Adrenal gland (tissue), 12 donors: ENCODE measurements around the gene SPG11. TPM values are rescaled to one million over a fixed set of nuclear protein-coding genes. Genes with fewer than 3 reads are reported as not detected.
A peak's percentile ranks its signal among the peaks of the same experiment; 100 is the strongest.
"Not testable (repeated sequence)": the region's sequence is repeated elsewhere in the genome, so short reads cannot be mapped to it uniquely, and the experiment has no call there.

Experiments
- DNase-seq, 7 donors: peaks; one replicate each; pipeline ENCODE4 v3.0.0-alpha.2; 2019 to 2020
- H3K27ac ChIP-seq, 5 donors: fragments of 200-600 bp; sonication (generic) in 4 of 5; 1 replicate in 3 of 5; 2 replicates in 2 of 5; pipeline versions ENCODE4 v1.5.1 to v1.8.0; 2016 to 2020; ENCODE audit warnings: mild to moderate bottlenecking in 1 of 5
- H3K27me3 ChIP-seq: fragments of 200-600 bp; 2 replicates; pipeline ENCODE4 v1.8.0; 2021
- H3K36me3 ChIP-seq, 2 donors: fragments of 200-600 bp; replicated peaks in 1 of 2; 1 replicate in 1 of 2; 2 replicates in 1 of 2; pipeline versions ENCODE4 v1.5.1 to v1.8.0; 2018 to 2022
- H3K4me1 ChIP-seq, 2 donors: fragments of 200-600 bp; replicated peaks in 1 of 2; 1 replicate in 1 of 2; 2 replicates in 1 of 2; pipeline versions ENCODE4 v1.5.1 to v1.8.0; 2018 to 2021
- H3K4me3 ChIP-seq, 4 donors: fragments of 200-600 bp; sonication (generic) in 3 of 4; one replicate each; pipeline ENCODE4 v1.5.1; 2016 to 2018
- H3K9me3 ChIP-seq, 3 donors: fragments of 200-600 bp; sonication (generic) in 1 of 3; replicated peaks in 1 of 3; 1 replicate in 2 of 3; 2 replicates in 1 of 3; pipeline versions ENCODE4 v1.5.1 to v1.8.0; 2016 to 2021
- CTCF ChIP-seq, 6 experiments: fragments of 450-650 bp in 4 of 6; fragments of 200-600 bp in 2 of 6; sonication (generic) in 1 of 6; IDR thresholded peaks; 1 replicate in 5 of 6; 2 replicates in 1 of 6; pipeline versions ENCODE4 v1.5.1 to v1.8.0; 2016 to 2021; ENCODE audit warnings: antibody characterized with exemption in 6 of 6, mild to moderate bottlenecking in 2 of 6, moderate library complexity in 1 of 6
- POLR2A ChIP-seq, 2 donors: fragments of 450-650 bp; IDR thresholded peaks; one replicate each; pipeline ENCODE4 v1.6.1; 2017; ENCODE audit warnings: antibody characterized with exemption in 2 of 2, mild to moderate bottlenecking in 2 of 2, moderate library complexity in 1 of 2
- WGBS, 4 donors: extraction: QIAGEN DNeasy Blood & Tissue Kit in 2 of 4; methylation state at CpG; one replicate each; pipeline versions ENCODE4 v1.1.5 to v1.1.7; 2013 to 2017; 5-methylcytosine and 5-hydroxymethylcytosine counted together
- intact Hi-C, 2 donors: fragments of 100-400 bp; cut with DNase I; formaldehyde crosslinking; loops; one replicate each; pipeline versions ENCODE4 v1.14.1 to v1.15.0; 2022 to 2023
- polyA plus RNA-seq, 3 donors: library from polyadenylated mRNA; stranded (reverse); fragments of 200-250 nt in 2 of 3; fragments of 350-450 nt in 1 of 3; fragmentation: Illumina TruSeq in 1 of 3; extraction: RNeasy Lipid Tissue Mini Kit (QIAGEN cat#74804) in 1 of 3; gene quantifications; one replicate each; pipeline ENCODE4 v1.2.3, GENCODE V29; 2013 to 2014
- total RNA-seq, 9 donors: library from RNA; depleted of rRNA in 4 of 9; stranded (reverse); fragments of >200 nt in 4 of 9; fragments of 120-200 nt in 1 of 9; fragmentation: NEBNext Ultra II Directional in 1 of 9; extraction: Animal tissue kit (Norgen Biotek cat#: 25700) in 1 of 9; gene quantifications; one replicate each; pipeline versions ENCODE4 v1.1.0 to v1.2.4, GENCODE V29; 2013 to 2023
- donor health status: healthy with polysubstance abuse.
- donor health status: Bipolar disorder and iron deficiency.
- donor health status: DM: yes; HTN: yes; CAD: no.
- donor health status: DM: no; HTN: no; CAD: no.
- donor health status: DM: no; HTN: no; CAD: no.
- donor health status: DM: yes; HTN: yes; CAD: no.

Gene SPG11
- total and polyA plus RNA-seq, 12 donors, result 43.0 to 122 (median 74.0) TPM

- no peaks in the 10 kb centered on the region for H3K36me3 ChIP-seq
- H3K9me3 ChIP-seq, result no peaks in the 10 kb centered on the region
- intact Hi-C loops, result no loop called here
- H3K27ac ChIP-seq, result no peak overlapping the region
- TF ChIP-seq POLR2A (IDR thresholded peaks at IDR 0.05) (no peak), CTCF (IDR thresholded peaks at IDR 0.05) (no peak)
- no peak overlapping the region for H3K4me3 ChIP-seq
- no peak for DNase-seq
- H3K27me3 ChIP-seq, result no peaks in the 10 kb centered on the region
- no peaks in the 10 kb centered on the region for H3K4me1 ChIP-seq
These were observed 33.6 kb upstream of the SPG11 start for GRCh38 chr15:44697014-44697413.

GRCh38 chr15:44695294-44695693 lies 31.8 kb upstream of the SPG11 start:
- intact Hi-C loops, result no loop called here

GRCh38 chr15:44694416-44694815 lies 31.0 kb upstream of the SPG11 start:
- Histone ChIP-seq H3K27me3 (no peaks in the 10 kb centered on the region), H3K36me3 (no peaks in the 10 kb centered on the region), H3K9me3 (no peaks in the 10 kb centered on the region), H3K4me1 (no peaks in the 10 kb centered on the region), H3K4me3 (no peak overlapping the region), H3K27ac (no peak overlapping the region)
- intact Hi-C loops, result no loop called here
- TF ChIP-seq CTCF (IDR thresholded peaks at IDR 0.05) (no peak), POLR2A (IDR thresholded peaks at IDR 0.05) (no peak)
- WGBS, 4 donors, result 81 to 88% (median 84%) methylated on average over 4 of the region's 4 CpGs
- no peak for DNase-seq

More at GRCh38 chr15:44695294-44695693, 31.8 kb upstream of the SPG11 start:
- no peaks in the 10 kb centered on the region for H3K27me3 ChIP-seq
- H3K9me3 ChIP-seq, result no peaks in the 10 kb centered on the region
- no peak overlapping the region for H3K27ac ChIP-seq
- WGBS, 4 donors, result 53 to 73% (median 60%) methylated on average over 3 of the region's 3 CpGs
- no peak overlapping the region for H3K4me3 ChIP-seq
- H3K36me3 ChIP-seq, result no peaks in the 10 kb centered on the region
- no peak for DNase-seq
- H3K4me1 ChIP-seq, result no peaks in the 10 kb centered on the region
- TF ChIP-seq CTCF (IDR thresholded peaks at IDR 0.05), result no peak
- no peak for TF ChIP-seq POLR2A (IDR thresholded peaks at IDR 0.05)

GRCh38 chr15:44692659-44693058 lies 29.2 kb upstream of the SPG11 start:
- no peaks in the 10 kb centered on the region for H3K4me1 ChIP-seq
- no peaks in the 10 kb centered on the region for H3K36me3 ChIP-seq
- no peak overlapping the region for H3K4me3 ChIP-seq
- no peak overlapping the region for H3K27ac ChIP-seq
- no peaks in the 10 kb centered on the region for H3K27me3 ChIP-seq
- TF ChIP-seq POLR2A (IDR thresholded peaks at IDR 0.05), result no peak
- TF ChIP-seq CTCF (IDR thresholded peaks at IDR 0.05), result no peak
- DNase-seq, result no peak
- WGBS, 4 donors, result 86 to 100% (median 99%) methylated on average over 1 of the region's 1 CpG
- no peaks in the 10 kb centered on the region for H3K9me3 ChIP-seq
- intact Hi-C loops, result no loop called here

- H3K4me3 ChIP-seq, H3K9me3 ChIP-seq, intact Hi-C loops, DNase-seq, H3K36me3 ChIP-seq, H3K27me3 ChIP-seq, H3K27ac ChIP-seq, H3K4me1 ChIP-seq: not testable (repeated sequence)
- WGBS, 4 donors, result 50 to 71% (median 65%) methylated on average over 1 of the region's 1 CpG
These were observed 26.8 kb upstream of the SPG11 start for GRCh38 chr15:44690245-44690644.

- H3K9me3 ChIP-seq, H3K4me1 ChIP-seq, H3K27ac ChIP-seq, intact Hi-C loops, DNase-seq, H3K4me3 ChIP-seq, H3K36me3 ChIP-seq, H3K27me3 ChIP-seq: not testable (repeated sequence)
- 78 to 90% (median 80%) methylated on average over 1 to 2 of the region's 2 CpGs for whole genome bisulfite sequencing, 4 donors
These were observed 25.9 kb upstream of the SPG11 start for GRCh38 chr15:44689318-44689717.

GRCh38 chr15:44682809-44683682 lies 19.6 kb upstream of the SPG11 start:
- H3K4me1 ChIP-seq, H3K27ac ChIP-seq, H3K4me3 ChIP-seq, H3K27me3 ChIP-seq, H3K36me3 ChIP-seq, H3K9me3 ChIP-seq, intact Hi-C loops: not testable (repeated sequence)
- 56 to 65% (median 61%) methylated on average over 6 to 8 of the region's 8 CpGs for WGBS, 4 donors
- DNase-seq, result peak in 3 of 7 donors; percentile 11 to 62 (median 31)
